ENCODE data around the gene FOS.

DNA sequence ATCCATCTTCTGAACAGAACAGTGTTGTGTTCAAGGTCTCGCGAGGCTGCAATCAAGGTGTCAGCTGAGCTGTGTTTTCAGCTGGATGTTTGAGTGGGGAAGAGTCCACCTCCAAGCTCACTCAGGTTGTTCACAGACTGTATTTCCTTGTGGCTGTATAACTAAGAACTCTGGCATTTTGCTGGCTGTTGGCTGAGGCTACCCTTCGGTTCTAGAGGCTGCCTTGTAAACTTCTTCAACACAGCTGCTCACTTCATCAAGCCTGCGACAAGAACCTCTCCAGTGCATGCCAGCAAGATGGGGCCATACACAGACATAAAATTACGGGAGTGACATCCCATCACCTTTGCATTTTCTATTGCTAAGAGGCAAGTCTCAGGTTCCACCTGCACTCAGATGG lies 12.7 kb downstream of the FOS start:
- TF ChIP-seq POLR2A (IDR thresholded peaks at IDR 0.05; ENCODE audit: low read length), result no peak
- TF ChIP-seq GATA1 (IDR thresholded peaks at IDR 0.05; ENCODE audit: low read depth, low read length), result no peak

Data from erythroblast (primary cell).